ENCODE measurements around the gene UTS2B. TPM values are rescaled to one million over a fixed set of nuclear protein-coding genes. Genes with fewer than 3 reads are reported as not detected.

The UTS2B gene
- total and polyA plus RNA-seq, 2 experiments from 2014 or later, result 0.21 TPM; not detected in 1

GRCh38 chr3:191244242-191244867 is 86.0 kb downstream of the UTS2B start:
- Histone ChIP-seq H3K79me2 (replicated peaks; ENCODE audit: insufficient read depth) (no peaks in the 10 kb centered on the region), H3K27ac (ENCODE audit: low read depth) (no peak overlapping the region), H3K4me1 (ENCODE audit: insufficient read depth) (peaks cover 16% of the 10 kb centered on the region), H4K20me1 (replicated peaks; ENCODE audit: insufficient read depth) (no peaks in the 10 kb centered on the region), H3K27me3 (ENCODE audit: insufficient read depth) (no peaks in the 10 kb centered on the region), H2AFZ (no peak overlapping the region), H3K36me3 (ENCODE audit: insufficient read depth) (no peaks in the 10 kb centered on the region), H3F3A (replicated peaks; ENCODE audit: low read depth) (no peaks in the 10 kb centered on the region), H3K4me3 (no peak overlapping the region), H3K4me2 (no peak overlapping the region), H3K9me2 (ENCODE audit: insufficient read depth) (no peaks in the 10 kb centered on the region)
- ATAC-seq (no peak), DNase-seq (ENCODE audit: low spot score) (no peak)
- peaks cover 19% of the 10 kb centered on the region for H3K4me1 Mint-ChIP-seq
- TF ChIP-seq CTCF (conservative IDR thresholded peaks at IDR 0.05; ENCODE audit: low read depth in 2 of 2) (peak in 1 of 2 experiments; percentile 49; a peak in 2 of 4 replicates), STAT1 (IDR thresholded peaks at IDR 0.05; ENCODE audit: unreplicated experiment) (no peak), REST (IDR thresholded peaks at IDR 0.05; ENCODE audit: unreplicated experiment) (no peak)
- no peak overlapping the region for H3K27ac Mint-ChIP-seq
- H3K4me3 Mint-ChIP-seq, result no peak overlapping the region
- no peaks in the 10 kb centered on the region for H3K36me3 Mint-ChIP-seq (ENCODE audit: low read depth)
- peaks cover 3% of the 10 kb centered on the region for H3K27me3 Mint-ChIP-seq (ENCODE audit: insufficient read depth, low read depth, poor library complexity)
- H3K9me3 Mint-ChIP-seq, result no peaks in the 10 kb centered on the region

- peaks cover 3% of the 10 kb centered on the region for H3K27me3 Mint-ChIP-seq (ENCODE audit: insufficient read depth, low read depth, poor library complexity)
- Histone ChIP-seq H3K36me3 (ENCODE audit: insufficient read depth) (no peaks in the 10 kb centered on the region), H3K4me1 (ENCODE audit: insufficient read depth) (peaks cover 52% of the 10 kb centered on the region), H3K4me2 (no peak overlapping the region), H3K4me3 (no peak overlapping the region), H3K9me2 (ENCODE audit: insufficient read depth) (no peaks in the 10 kb centered on the region; the same call in 1 of the 2 replicates), H2AFZ (peak overlapping the region; percentile 35; the same call in 1 of the 2 replicates), H3K27me3 (ENCODE audit: insufficient read depth) (no peaks in the 10 kb centered on the region), H3K79me2 (replicated peaks; ENCODE audit: insufficient read depth) (no peaks in the 10 kb centered on the region), H3K27ac (ENCODE audit: low read depth) (no peak overlapping the region), H4K20me1 (replicated peaks; ENCODE audit: insufficient read depth) (no peaks in the 10 kb centered on the region), H3F3A (replicated peaks; ENCODE audit: low read depth) (no peaks in the 10 kb centered on the region; the same call in 1 of the 2 replicates)
- peaks cover 47% of the 10 kb centered on the region for H3K4me1 Mint-ChIP-seq
- peak overlapping the region; percentile 40; the same call in 1 of the 2 replicates for H3K27ac Mint-ChIP-seq
- ATAC-seq, result no peak
- H3K36me3 Mint-ChIP-seq (ENCODE audit: low read depth), result no peaks in the 10 kb centered on the region
- no peak overlapping the region for H3K4me3 Mint-ChIP-seq
- H3K9me3 Mint-ChIP-seq, result no peaks in the 10 kb centered on the region
- DNase-seq (ENCODE audit: low spot score), result no peak
- TF ChIP-seq CTCF (conservative IDR thresholded peaks at IDR 0.05; ENCODE audit: low read depth in 2 of 2), result no peak
- TF ChIP-seq REST (IDR thresholded peaks at IDR 0.05; ENCODE audit: unreplicated experiment), result no peak
- no peak for TF ChIP-seq ZNF331 (CRISPR knock-in tag; IDR thresholded peaks at IDR 0.05; ENCODE audit: low read depth)
- no peak for TF ChIP-seq ZNF114 (CRISPR knock-in tag; IDR thresholded peaks at IDR 0.05)
- TF ChIP-seq CREB1 (CRISPR knock-in tag; IDR thresholded peaks at IDR 0.05; ENCODE audit: low read depth), result no peak
- TF ChIP-seq NANOG (IDR thresholded peaks at IDR 0.05; ENCODE audit: borderline replicate concordance), result no peak
- TF ChIP-seq STAT1 (IDR thresholded peaks at IDR 0.05; ENCODE audit: unreplicated experiment), result no peak
- no peak for TF ChIP-seq JUNB (IDR thresholded peaks at IDR 0.05; ENCODE audit: unreplicated experiment)
- no peak for TF ChIP-seq POLR2AphosphoS5 (IDR thresholded peaks at IDR 0.05; ENCODE audit: low read depth)
Observed at GRCh38 chr3:191240486-191240885, 89.8 kb downstream of the UTS2B start.

All from GM23338 (cell line).